Endothelial cell of umbilical vein (primary cell): ENCODE measurements around the gene COL23A1. TPM values are rescaled to one million over a fixed set of nuclear protein-coding genes. Genes with fewer than 3 reads are reported as not detected.

ENCODE experiments used
- BruUV-seq: library from RNA; stranded (reverse); fragments of 400-500 nt; replicated peaks from 2 replicates; lab custom pipeline; 2021; lab: Mats Ljungman, UMichigan
- CTCF ChIA-PET: fragments of 300-600, 350-600 bp; sonication (Branson Sonifier 250); formaldehyde crosslinking; loops from one replicate; lab custom pipeline; 2021; ENCODE audit warnings: antibody characterized with exemption, inconsistent platforms; lab: Charles Lee
- POLR2A ChIA-PET: fragments of 300-600, 350-600 bp; sonication (Branson Sonifier 250); formaldehyde crosslinking; loops from one replicate; lab custom pipeline; 2021; ENCODE audit warnings: antibody characterized with exemption, inconsistent platforms; lab: Charles Lee
- DNase-seq: peaks from one replicate; pipeline ENCODE4 v3.0.0-alpha.2; 2011; ENCODE audit warnings: low read depth, low spot score
- FAIRE-seq: peaks from 2 replicates; lab custom pipeline; 2011; peaks lifted over from hg19 to GRCh38; lab: Jason Lieb, UNC
- H2AFZ ChIP-seq: 2 replicates; pipeline ENCODE4 v1.6.0; 2012; ENCODE audit warnings: low read depth, low read length, control low read depth, inconsistent platforms
- H3K27ac ChIP-seq: 2 replicates; pipeline ENCODE4 v1.5.1; 2011; ENCODE audit warnings: low read depth, mild to moderate bottlenecking, control low read depth, low read length, moderate library complexity; ENCODE audit not compliant: insufficient read depth
- H3K27me3 ChIP-seq, 2 experiments: 2 replicates each; pipeline versions ENCODE4 v1.6.0 to v1.6.1; 2011; ENCODE audit warnings: low read length in 2 of 2, mixed read lengths in 1 of 2; ENCODE audit not compliant: control insufficient read depth in 2 of 2, insufficient read depth in 2 of 2
- H3K36me3 ChIP-seq, 2 experiments: 2 replicates in 1 of 2; 3 replicates in 1 of 2; pipeline ENCODE4 v1.5.1; 2011; ENCODE audit warnings: low read length in 2 of 2, mild to moderate bottlenecking in 1 of 2, moderate library complexity in 1 of 2; ENCODE audit not compliant: control insufficient read depth in 2 of 2, insufficient read depth in 2 of 2; ENCODE audit errors: extremely low read depth in 1 of 2
- H3K4me1 ChIP-seq: 3 replicates; pipeline ENCODE4 v1.5.1; 2011; ENCODE audit warnings: mild to moderate bottlenecking, low read length; ENCODE audit not compliant: control insufficient read depth, insufficient read depth; ENCODE audit errors: extremely low read depth
- H3K4me2 ChIP-seq: 2 replicates; pipeline ENCODE4 v1.6.1; 2011; ENCODE audit warnings: low read length, control low read depth, mixed read lengths; ENCODE audit not compliant: insufficient read depth
- H3K4me3 ChIP-seq, 3 experiments: fragments of 200-600 bp in 1 of 3; sonication (generic), shearing (Covaris generic) in 1 of 3; replicated peaks in 1 of 3; 2 replicates each; pipeline ENCODE4 v1.5.1; 2011 to 2016; ENCODE audit warnings: control low read depth in 3 of 3, low read length in 3 of 3, mild to moderate bottlenecking in 2 of 3, inconsistent platforms in 1 of 3, low read depth in 1 of 3, moderate library complexity in 1 of 3; ENCODE audit not compliant: insufficient read depth in 1 of 3
- H3K79me2 ChIP-seq: 2 replicates; pipeline ENCODE4 v1.6.0; 2012; ENCODE audit warnings: low read length, inconsistent platforms; ENCODE audit not compliant: control insufficient read depth, insufficient read depth
- H3K9ac ChIP-seq: replicated peaks from 2 replicates; pipeline ENCODE3; 2011; ENCODE audit warnings: low read length, control low read depth; ENCODE audit not compliant: insufficient read depth; ENCODE audit errors: extremely low read depth
- H3K9me1 ChIP-seq: replicated peaks from 3 replicates; pipeline ENCODE4 v1.6.0; 2011; ENCODE audit warnings: mild to moderate bottlenecking, low read length; ENCODE audit not compliant: control insufficient read depth, insufficient read depth; ENCODE audit errors: extremely low read depth
- H3K9me3 ChIP-seq: replicated peaks from 2 replicates; pipeline ENCODE4 v1.5.1; 2012; ENCODE audit warnings: low read length, inconsistent platforms; ENCODE audit not compliant: control insufficient read depth, insufficient read depth
- H4K20me1 ChIP-seq: replicated peaks from 2 replicates; pipeline ENCODE3; 2011; ENCODE audit warnings: mild to moderate bottlenecking, low read length; ENCODE audit not compliant: control insufficient read depth, insufficient read depth; ENCODE audit errors: extremely low read depth
- CTCF ChIP-seq, 2 donors: IDR thresholded peaks; 1 replicate in 1 of 2; 2 replicates in 1 of 2; pipeline ENCODE4 v1.5.1; 2011; ENCODE audit warnings: low read length in 2 of 2, mild to moderate bottlenecking in 2 of 2, moderate library complexity in 2 of 2, control low read depth in 1 of 2, inconsistent platforms in 1 of 2, low read depth in 1 of 2; ENCODE audit not compliant: insufficient read depth in 1 of 2; ENCODE audit errors: extremely low read depth in 1 of 2
- EZH2 ChIP-seq: IDR thresholded peaks from 2 replicates; pipeline ENCODE4 v1.6.1; 2012; ENCODE audit warnings: borderline replicate concordance, low read depth, mild to moderate bottlenecking, moderate library complexity, low read length, inconsistent platforms; ENCODE audit not compliant: severe bottlenecking
- FOS ChIP-seq: IDR thresholded peaks from 2 replicates; pipeline ENCODE4 v1.6.1; 2011; ENCODE audit warnings: mild to moderate bottlenecking, low read length, moderate library complexity, borderline replicate concordance; ENCODE audit not compliant: insufficient read depth
- GATA2 ChIP-seq: IDR thresholded peaks from 2 replicates; pipeline ENCODE4 v1.7.0; 2011; ENCODE audit warnings: low read depth, mild to moderate bottlenecking, moderate library complexity, mixed read lengths, low read length; ENCODE audit not compliant: insufficient read length, insufficient read depth
- JUN ChIP-seq: IDR thresholded peaks from 2 replicates; pipeline ENCODE4 v1.6.1; 2011; ENCODE audit warnings: borderline replicate concordance, low read depth; ENCODE audit not compliant: insufficient read length, insufficient read depth
- MAX ChIP-seq: IDR thresholded peaks from 2 replicates; pipeline ENCODE4 v1.6.1; 2011; ENCODE audit not compliant: insufficient read depth, insufficient read length
- MYC ChIP-seq: IDR thresholded peaks from one replicate; pipeline ENCODE4 v1.6.1; 2011; ENCODE audit warnings: mild to moderate bottlenecking, low read depth, low read length
- POLR2A ChIP-seq: IDR thresholded peaks from 2 replicates; pipeline ENCODE4 v1.6.1; 2012; ENCODE audit warnings: low read depth, mild to moderate bottlenecking, control low read depth, low read length
- POLR2AphosphoS5 ChIP-seq: IDR thresholded peaks from 2 replicates; pipeline ENCODE4 v1.6.1; 2012; ENCODE audit warnings: low read depth, mild to moderate bottlenecking, control low read depth, low read length, moderate library complexity; ENCODE audit not compliant: insufficient read depth
- dilution Hi-C: fragments of 300-500 bp; cut with MboI; formaldehyde crosslinking; loops from one replicate; pipeline ENCODE4 v1.15.0; 2019; ENCODE audit warnings: low sequenced_read_pairs; ENCODE audit not compliant: extremely low pct_ligation_motif_present
- intact Hi-C: fragments of 100-400 bp; cut with micrococcal nuclease; formaldehyde crosslinking; loops from one replicate; pipeline ENCODE4 v1.10.0; 2022
- polyA plus RNA-seq, 4 experiments: library from polyadenylated mRNA; depleted of rRNA in 3 of 4; stranded (reverse) in 3 of 4; unstranded in 1 of 4; fragments of >200 nt; gene quantifications; 2 replicates each; pipeline versions ENCODE4 v1.2.1 to v1.2.3, GENCODE V29; 2011 to 2012; ENCODE audit warnings: missing spikeins in 1 of 4
- total RNA-seq: library from RNA; stranded (reverse); gene quantifications from 2 replicates; pipeline ENCODE4 v1.2.3, GENCODE V29; 2021

Gene COL23A1
- total and polyA plus RNA-seq, 2 donors (not counting 3 experiments of a cell fraction or from before 2014, with no cell fraction given) = not detected

- Histone ChIP-seq H2AFZ (no peak overlapping the region), H3K9me1 (no peaks in the 10 kb centered on the region), H3K9me3 (no peaks in the 10 kb centered on the region), H3K4me1 (no peaks in the 10 kb centered on the region), H3K79me2 (no peaks in the 10 kb centered on the region), H4K20me1 (no peaks in the 10 kb centered on the region), H3K36me3 (no peaks in the 10 kb centered on the region), H3K9ac (no peak overlapping the region), H3K4me2 (no peak overlapping the region), H3K4me3 (no peak overlapping the region), H3K27me3 (no peaks in the 10 kb centered on the region), H3K27ac (no peak overlapping the region)
- ChIA-PET CTCF (no interaction called here), POLR2A (no interaction called here)
- no peak for TF ChIP-seq POLR2A
- no peak for TF ChIP-seq POLR2AphosphoS5
- no peak for TF ChIP-seq MYC
- no peak for TF ChIP-seq CTCF (IDR thresholded peaks at IDR 0.05; ENCODE audit: extremely low read depth in 1 of 2, insufficient read depth in 1 of 2, low read depth in 1 of 2, low read length in 2 of 2)
- no peak for TF ChIP-seq JUN
- TF ChIP-seq EZH2 = no peak
- TF ChIP-seq FOS = no peak
- no peak for TF ChIP-seq MAX
- no peak for TF ChIP-seq GATA2
- BruUV-seq = no TSS peak
- intact Hi-C loops (no loop called here), dilution Hi-C loops (no loop called here)
- FAIRE-seq (no peak), DNase-seq (no peak)
Measured at GRCh38 chr5:178632285-178632684, 42.1 kb upstream of the COL23A1 start.
